LNCaP clone FGC (cell line): ENCODE measurements around the gene TNS1.

Source experiments
- DNase-seq: peaks from one replicate; pipeline ENCODE4 v3.0.0-alpha.2; 2011; ENCODE audit warnings: low read depth
- H3K4me3 ChIP-seq: 2 replicates; pipeline ENCODE4 v1.5.1; 2011; ENCODE audit warnings: mild to moderate bottlenecking, low read depth, low read length, control low read depth
- TF ChIP-seq, protein P1 (sequence below): IDR thresholded peaks from 2 replicates; pipeline ENCODE4 v1.5.1; 2012; ENCODE audit warnings: mild to moderate bottlenecking; ENCODE audit not compliant: control insufficient read depth, insufficient read depth; ENCODE audit errors: extremely low read depth

Gene TNS1

GRCh38 chr2:217838409-217838831, 164.4 kb downstream of the TNS1 start:
- DNase-seq, result no peak
- TF ChIP-seq, protein P1, sequence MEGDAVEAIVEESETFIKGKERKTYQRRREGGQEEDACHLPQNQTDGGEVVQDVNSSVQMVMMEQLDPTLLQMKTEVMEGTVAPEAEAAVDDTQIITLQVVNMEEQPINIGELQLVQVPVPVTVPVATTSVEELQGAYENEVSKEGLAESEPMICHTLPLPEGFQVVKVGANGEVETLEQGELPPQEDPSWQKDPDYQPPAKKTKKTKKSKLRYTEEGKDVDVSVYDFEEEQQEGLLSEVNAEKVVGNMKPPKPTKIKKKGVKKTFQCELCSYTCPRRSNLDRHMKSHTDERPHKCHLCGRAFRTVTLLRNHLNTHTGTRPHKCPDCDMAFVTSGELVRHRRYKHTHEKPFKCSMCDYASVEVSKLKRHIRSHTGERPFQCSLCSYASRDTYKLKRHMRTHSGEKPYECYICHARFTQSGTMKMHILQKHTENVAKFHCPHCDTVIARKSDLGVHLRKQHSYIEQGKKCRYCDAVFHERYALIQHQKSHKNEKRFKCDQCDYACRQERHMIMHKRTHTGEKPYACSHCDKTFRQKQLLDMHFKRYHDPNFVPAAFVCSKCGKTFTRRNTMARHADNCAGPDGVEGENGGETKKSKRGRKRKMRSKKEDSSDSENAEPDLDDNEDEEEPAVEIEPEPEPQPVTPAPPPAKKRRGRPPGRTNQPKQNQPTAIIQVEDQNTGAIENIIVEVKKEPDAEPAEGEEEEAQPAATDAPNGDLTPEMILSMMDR, result no peak
- no peak overlapping the region for H3K4me3 ChIP-seq

DNA sequence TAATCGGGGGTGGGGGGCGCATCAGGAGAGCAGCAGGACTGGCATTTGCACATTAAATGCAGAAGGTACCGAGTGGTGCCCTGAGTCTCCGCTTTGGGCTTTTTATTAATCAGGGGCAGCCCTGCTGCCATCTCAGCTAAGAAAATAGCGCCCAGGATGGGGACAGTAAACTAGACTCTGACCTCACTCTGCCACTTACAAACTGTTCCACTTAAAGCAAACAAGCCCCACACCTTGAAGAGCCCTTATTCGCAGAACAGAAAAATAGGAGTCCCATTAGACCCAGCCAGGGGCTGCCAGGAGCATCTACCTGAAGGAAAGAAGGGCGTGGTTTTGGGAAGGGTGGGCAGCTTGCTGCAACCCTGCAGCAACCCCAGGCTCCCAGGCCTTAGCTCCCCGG, 165.3 kb downstream of the TNS1 start:
- DNase-seq, result no peak
- no peak overlapping the region for H3K4me3 ChIP-seq
- TF ChIP-seq, protein P1, result no peak

GRCh38 chr2:217836901-217837491, 165.8 kb downstream of the TNS1 start:
- H3K4me3 ChIP-seq, result no peak overlapping the region
- TF ChIP-seq, protein P1, result peak; percentile 33; the same call in 1 of the 2 replicates
- no peak for DNase-seq

DNA sequence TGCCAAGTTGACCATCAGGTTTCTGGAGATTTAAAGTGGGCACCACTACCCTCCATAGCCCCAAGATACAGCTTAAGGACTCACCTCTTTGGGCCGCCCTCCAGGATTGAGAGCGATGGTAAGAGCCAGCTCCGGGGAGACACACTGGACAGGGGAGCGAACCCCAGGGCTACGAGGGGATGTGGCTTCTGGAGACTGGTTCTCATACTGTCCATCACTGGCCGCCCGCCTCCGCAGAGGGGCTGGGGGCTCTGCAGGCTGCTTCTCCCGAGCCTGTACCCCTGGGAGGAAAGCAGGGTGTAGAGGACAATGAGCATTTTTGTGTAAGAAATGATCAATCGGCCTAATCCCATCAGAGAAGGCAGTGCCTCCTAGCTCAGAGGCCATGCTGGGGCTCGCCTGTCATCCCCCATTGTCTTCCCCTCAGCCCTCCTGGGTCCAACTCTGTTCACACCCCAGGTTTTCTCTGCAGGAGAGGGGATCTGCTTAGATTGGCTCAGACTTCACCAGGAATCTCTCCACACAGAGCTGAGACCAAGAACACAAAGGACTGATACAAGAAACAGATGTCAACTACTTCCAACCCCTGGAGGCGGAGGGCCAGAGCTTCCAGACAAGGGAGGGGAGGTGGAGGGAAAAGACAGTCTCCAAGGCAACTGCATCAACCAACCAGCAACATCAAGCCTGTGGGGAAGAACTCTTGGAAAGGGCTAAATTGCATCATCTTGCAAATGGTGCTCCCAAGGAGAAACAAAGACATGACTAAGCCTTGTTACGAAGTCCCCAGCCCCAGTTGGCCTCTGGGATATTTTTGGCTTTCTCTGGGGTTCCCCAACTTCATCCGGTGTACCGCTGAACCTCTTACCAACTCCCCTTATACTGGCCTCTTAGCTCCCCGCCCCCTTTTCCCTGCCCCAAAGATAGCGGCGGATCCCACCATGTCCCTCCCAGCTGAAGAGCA, 166.6 kb downstream of the TNS1 start:
- no peak overlapping the region for H3K4me3 ChIP-seq
- no peak for DNase-seq
- TF ChIP-seq, protein P1, result no peak

GRCh38 chr2:217834744-217835513, 167.9 kb downstream of the TNS1 start:
- DNase-seq, result no peak
- H3K4me3 ChIP-seq, result no peak overlapping the region
- TF ChIP-seq, protein P1, result no peak

DNA sequence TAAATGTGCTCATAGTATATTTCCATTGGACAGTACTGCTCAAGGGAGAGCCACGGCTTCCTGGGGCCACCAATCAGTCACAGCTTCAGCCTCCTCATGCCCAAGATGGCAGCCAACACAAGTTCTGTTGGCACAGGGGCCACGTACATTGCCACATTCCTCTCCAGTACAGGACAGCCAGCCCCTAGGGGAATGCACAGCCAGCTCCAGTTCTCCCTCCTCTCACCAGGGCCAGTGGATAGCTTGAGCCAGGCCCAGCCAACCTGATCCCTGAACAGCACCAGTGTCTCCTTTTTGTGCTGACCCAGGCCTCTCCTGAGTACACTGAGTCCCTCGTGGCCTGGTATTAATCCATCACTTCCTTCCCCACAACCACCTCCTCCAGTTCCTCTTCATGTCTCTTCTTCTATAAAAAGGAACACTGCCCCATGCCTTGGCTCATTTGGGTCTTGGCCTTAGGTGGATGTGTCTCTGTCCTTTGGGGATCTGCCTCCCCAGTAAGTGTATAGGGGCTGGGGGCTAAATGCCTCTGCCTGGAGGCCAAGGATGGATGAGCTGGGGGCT, 168.7 kb downstream of the TNS1 start:
- TF ChIP-seq, protein P1, result no peak
- DNase-seq, result no peak
- H3K4me3 ChIP-seq, result no peak overlapping the region
